Ovary (tissue), 3 donors: ENCODE measurements around the gene BCL2L14.

ENCODE experiments used
- CTCF ChIP-seq, 3 donors: fragments of 450-650 bp in 2 of 3; fragments of 200-600 bp in 1 of 3; IDR thresholded peaks; one replicate each; pipeline versions ENCODE4 v1.5.1 to v1.8.0; 2016 to 2022; ENCODE audit warnings: antibody characterized with exemption in 3 of 3, mild to moderate bottlenecking in 1 of 3
- POLR2A ChIP-seq: fragments of 450-650 bp; IDR thresholded peaks from one replicate; pipeline ENCODE4 v1.6.1; 2017; ENCODE audit warnings: antibody characterized with exemption, mild to moderate bottlenecking, moderate library complexity
- donor health status: DM: no; HTN: no; CAD: no.

- TF ChIP-seq CTCF (IDR thresholded peaks at IDR 0.05): no peak
- no peak for TF ChIP-seq POLR2A
Measured at GRCh38 chr12:12054993-12055392, 15.7 kb upstream of the BCL2L14 start.
